VCaP (cell line): Measurements from ENCODE around the gene CSNK2A3.
"Not testable (repeated sequence)": the region's sequence is repeated elsewhere in the genome, so short reads cannot be mapped to it uniquely, and the experiment has no call there.

Experiments
- H3K27ac ChIP-seq: fragments of 450-650 bp; 2 replicates; pipeline ENCODE4 v1.5.1; 2017
- CTCF ChIP-seq: fragments of 450-650 bp; conservative IDR thresholded peaks from 2 replicates; pipeline ENCODE4 v1.5.1; 2017; ENCODE audit warnings: mild to moderate bottlenecking, moderate library complexity

CSNK2A3 gene

DNA sequence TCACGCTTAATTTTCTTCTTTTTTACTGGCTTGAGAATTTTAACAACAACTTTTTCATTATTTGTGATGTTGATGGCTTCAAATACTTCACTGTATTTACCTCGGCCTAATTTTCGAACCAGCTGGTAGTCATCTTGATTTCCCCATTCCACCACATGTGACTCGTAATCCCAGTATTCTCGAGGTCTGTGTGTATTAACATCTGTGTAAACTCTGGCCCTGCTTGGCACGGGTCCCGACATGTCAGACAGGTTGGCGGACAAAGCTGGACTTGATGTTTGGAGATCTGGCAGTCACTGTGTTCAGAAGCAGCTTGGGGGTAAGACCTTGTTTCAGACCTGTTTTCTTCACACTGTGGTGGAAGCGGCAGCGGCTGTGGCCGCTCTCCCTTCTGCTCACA lies at the start of gene CSNK2A3:
Gene CSNK2A3, minus strand, starts transcription at position 373 of the 400 bp plus-strand sequence. Its CDS starts 131 bp downstream, at position 242.
- not testable (repeated sequence) for H3K27ac ChIP-seq

DNA sequence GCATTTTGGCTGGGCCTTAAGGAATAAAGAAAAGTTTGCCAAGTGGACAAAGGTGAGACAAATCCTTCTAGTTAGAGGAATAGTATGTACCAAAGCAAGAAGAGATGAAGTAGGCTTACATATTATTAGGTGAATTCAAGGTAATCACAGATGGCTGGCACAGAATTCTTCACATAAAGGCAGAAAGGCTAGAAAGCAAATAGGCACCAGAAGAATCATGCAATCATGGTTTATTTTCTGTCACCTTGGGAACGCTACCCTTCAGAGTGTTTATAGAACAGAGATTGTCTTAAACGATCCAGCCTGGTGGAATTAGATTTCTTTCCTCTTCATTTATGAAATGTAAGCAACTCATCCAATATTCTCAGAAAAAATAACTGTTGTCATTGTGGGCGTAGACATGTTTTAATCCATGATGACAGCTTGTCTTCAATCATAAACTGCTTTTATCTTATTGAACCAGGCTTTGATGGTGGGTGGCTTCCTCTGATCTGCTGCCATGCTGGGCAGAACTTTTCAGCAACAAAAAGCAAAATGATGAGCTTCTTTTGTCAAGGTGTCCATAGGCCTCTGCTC lies 49.0 kb upstream of the CSNK2A3 start:
- TF ChIP-seq CTCF, result no peak
- H3K27ac ChIP-seq, result no peak overlapping the region

- no peak for TF ChIP-seq CTCF
- no peak overlapping the region for H3K27ac ChIP-seq
Observed at GRCh38 chr11:11400635-11401232, 47.7 kb upstream of the CSNK2A3 start.

- no peak overlapping the region for H3K27ac ChIP-seq
- no peak for TF ChIP-seq CTCF
Observed at GRCh38 chr11:11400121-11400520, 47.1 kb upstream of the CSNK2A3 start.

- no peak for TF ChIP-seq CTCF
- no peak overlapping the region for H3K27ac ChIP-seq
Observed at GRCh38 chr11:11397781-11398180, 44.7 kb upstream of the CSNK2A3 start.

DNA sequence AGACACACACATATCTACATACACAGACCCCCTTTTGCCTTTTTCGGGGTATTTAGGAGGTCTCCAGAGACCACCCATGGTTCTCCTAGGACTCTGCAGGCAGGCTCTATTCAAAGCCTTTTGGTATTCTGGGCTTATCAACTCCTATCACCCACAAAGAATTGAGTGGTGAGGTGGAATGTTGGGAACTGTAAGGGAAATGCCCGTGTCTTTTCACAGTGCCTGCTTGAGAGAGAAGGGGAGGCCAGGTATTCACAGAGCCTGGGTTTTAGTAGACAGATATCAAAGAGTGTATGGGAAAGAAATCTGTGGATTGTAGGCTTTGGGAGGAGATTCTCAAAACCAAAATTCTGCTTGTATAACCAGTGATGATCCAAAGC lies 44.0 kb upstream of the CSNK2A3 start:
- H3K27ac ChIP-seq, result no peak overlapping the region
- TF ChIP-seq CTCF, result no peak

DNA sequence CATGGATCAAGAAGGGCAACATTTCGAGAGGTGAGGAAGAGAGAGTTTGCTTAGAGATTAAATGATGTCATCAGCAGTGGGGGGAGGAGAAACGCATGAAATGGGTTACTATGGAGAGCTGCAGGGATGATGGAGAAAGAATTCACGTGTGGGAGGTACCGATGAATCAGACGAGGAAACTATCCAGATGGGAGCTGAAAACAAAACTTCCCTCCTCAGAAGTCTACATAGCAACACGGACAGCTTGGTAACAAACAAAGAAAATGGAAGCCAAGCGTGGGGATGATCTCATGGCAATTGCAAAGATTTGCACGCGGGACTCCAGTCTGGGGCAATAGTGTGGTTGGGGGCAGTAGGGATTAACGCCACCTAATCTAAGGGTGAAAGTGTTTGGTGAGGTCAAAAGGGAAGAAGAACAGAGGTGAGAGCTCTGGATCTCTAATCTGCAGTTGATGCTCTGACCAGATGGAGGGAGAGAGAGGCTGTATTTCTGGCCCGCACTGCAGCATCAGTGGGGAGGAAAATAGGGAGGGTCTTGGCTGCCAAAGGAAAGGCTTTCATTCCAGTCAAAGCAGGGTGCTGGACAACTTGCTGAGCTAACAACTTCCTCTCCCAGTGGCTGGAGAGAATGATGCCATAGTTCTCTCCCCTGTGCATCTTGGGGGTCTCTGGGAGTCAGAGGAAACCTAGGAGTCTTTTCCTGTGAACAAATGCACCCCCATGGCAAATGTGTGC lies 43.4 kb upstream of the CSNK2A3 start:
- H3K27ac ChIP-seq, result no peak overlapping the region
- TF ChIP-seq CTCF, result no peak

DNA sequence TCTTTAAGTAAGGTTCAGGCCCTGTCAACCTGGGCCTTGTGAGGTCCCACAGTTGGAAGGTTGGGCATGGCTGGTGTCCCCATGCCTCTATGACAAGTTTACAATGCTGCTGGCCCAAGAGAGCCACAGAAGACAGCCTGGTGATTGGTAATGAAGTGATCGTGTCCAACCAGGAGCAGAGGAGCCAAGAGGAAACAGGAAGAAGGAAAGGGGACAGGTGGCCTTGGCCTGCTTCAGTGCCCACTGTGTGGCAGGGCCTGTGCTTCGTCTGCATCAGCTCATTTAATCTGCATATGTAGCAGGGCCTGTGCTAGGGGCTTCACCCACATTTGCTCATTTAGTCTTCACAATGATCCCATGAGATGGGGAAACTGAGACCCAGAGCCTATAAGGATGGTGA lies 42.1 kb upstream of the CSNK2A3 start:
- H3K27ac ChIP-seq, result no peak overlapping the region
- no peak for TF ChIP-seq CTCF
